NT2/D1 (cell line): ENCODE data around the gene C19orf81.

Experiments used
- YY1 ChIP-seq: IDR thresholded peaks from 2 replicates; pipeline ENCODE4 v1.6.1; 2011; ENCODE audit not compliant: insufficient read length, insufficient read depth
- ZNF274 ChIP-seq: IDR thresholded peaks from 2 replicates; pipeline ENCODE4 v1.6.1; 2011; ENCODE audit warnings: mild to moderate bottlenecking, low read depth, low read length

GRCh38 chr19:50626011-50626410 is 23.2 kb upstream of the C19orf81 start:
- no peak for TF ChIP-seq YY1
- no peak for TF ChIP-seq ZNF274
